Astrocyte (in vitro differentiated cells and primary cell): Measurements from ENCODE around the gene TMEM9B.

Experiments used
- CTCF ChIP-seq: IDR thresholded peaks from 2 replicates; pipeline ENCODE4 v1.5.1; 2011; ENCODE audit warnings: low read depth, mild to moderate bottlenecking, inconsistent platforms, low read length, moderate library complexity; ENCODE audit not compliant: insufficient read depth
- EZH2 ChIP-seq: IDR thresholded peaks from 2 replicates; pipeline ENCODE4 v1.6.1; 2012; ENCODE audit warnings: mild to moderate bottlenecking, low read length, inconsistent platforms; ENCODE audit not compliant: insufficient read depth

GRCh38 chr11:8987446-8987845, 23.2 kb upstream of the TMEM9B start:
- no peak for TF ChIP-seq CTCF
- no peak for TF ChIP-seq EZH2
